NCI-H1436 (cell line): Measurements from ENCODE around the gene AOAH.

Experiments used
- DNase-seq: peaks from one replicate; lab custom pipeline; 2025; lab: John Stamatoyannopoulos, UW

The AOAH gene

GRCh38 chr7:36723951-36724664 lies at the start of gene AOAH:
Gene AOAH, minus strand, starts transcription at chr7:36724494. Its CDS starts 346 bp downstream, at chr7:36724148.
- no peak for DNase-seq

- DNase-seq, result no peak
Observed at GRCh38 chr7:36766451-36766850, 42.2 kb upstream of the AOAH start.

- DNase-seq, result no peak
Observed at GRCh38 chr7:36765605-36766004, 41.3 kb upstream of the AOAH start.

- no peak for DNase-seq
Observed at GRCh38 chr7:36764929-36765328, 40.6 kb upstream of the AOAH start.

- DNase-seq, result no peak
Observed at GRCh38 chr7:36763132-36763816, 39.0 kb upstream of the AOAH start.

GRCh38 chr7:36762394-36762793 lies 38.1 kb upstream of the AOAH start:
- DNase-seq, result no peak

- DNase-seq, result no peak
Observed at GRCh38 chr7:36761835-36762234, 37.5 kb upstream of the AOAH start.

- no peak for DNase-seq
Observed at GRCh38 chr7:36760856-36761762, 36.8 kb upstream of the AOAH start.

- DNase-seq, result no peak
Observed at GRCh38 chr7:36758879-36759278, 34.6 kb upstream of the AOAH start.

- no peak for DNase-seq
Observed at GRCh38 chr7:36755484-36755883, 31.2 kb upstream of the AOAH start.

GRCh38 chr7:36752026-36752711 lies 27.9 kb upstream of the AOAH start:
- DNase-seq, result no peak

GRCh38 chr7:36750451-36750850 lies 26.2 kb upstream of the AOAH start:
- DNase-seq, result no peak

- no peak for DNase-seq
Observed at GRCh38 chr7:36749282-36749960, 25.1 kb upstream of the AOAH start.

GRCh38 chr7:36748017-36748487 lies 23.8 kb upstream of the AOAH start:
- DNase-seq, result no peak

- no peak for DNase-seq
Observed at GRCh38 chr7:36747280-36748016, 23.2 kb upstream of the AOAH start.

GRCh38 chr7:36746347-36746746 lies 22.1 kb upstream of the AOAH start:
- no peak for DNase-seq

GRCh38 chr7:36742911-36743775 lies 18.8 kb upstream of the AOAH start:
- no peak for DNase-seq

GRCh38 chr7:36741866-36742265 lies 17.6 kb upstream of the AOAH start:
- no peak for DNase-seq

- no peak for DNase-seq
Observed at GRCh38 chr7:36739351-36739750, 15.1 kb upstream of the AOAH start.

- no peak for DNase-seq
Observed at GRCh38 chr7:36736899-36737211, 12.6 kb upstream of the AOAH start.
